H1 (cell line): ENCODE results near the gene ZDHHC3. TPM values are rescaled to one million over a fixed set of nuclear protein-coding genes. Genes with fewer than 3 reads are reported as not detected.

Experiments used
- CTCF ChIA-PET: fragments of 300-600 bp; sonication (Branson Sonifier 250); formaldehyde crosslinking; loops from one replicate; lab custom pipeline; 2021; ENCODE audit not compliant: partially characterized antibody; lab: Charles Lee
- POLR2A ChIA-PET: fragments of 300-600 bp; sonication (Branson Sonifier 250); formaldehyde crosslinking; loops from one replicate; lab custom pipeline; 2021; ENCODE audit warnings: inconsistent platforms; ENCODE audit not compliant: partially characterized antibody; lab: Charles Lee
- DNase-seq, 2 experiments: peaks; one replicate each; pipeline versions ENCODE4 v3.0.0 to v3.0.0-alpha.2; 2010 to 2022; ENCODE audit warnings: low spot score in 2 of 2, low read depth in 1 of 2, mixed read lengths in 1 of 2
- FAIRE-seq: peaks from 2 replicates; lab custom pipeline; 2011; peaks lifted over from hg19 to GRCh38; lab: Jason Lieb, UNC
- H2AFZ ChIP-seq: 2 replicates; pipeline ENCODE4 v1.8.1; 2012; ENCODE audit warnings: low read length, inconsistent platforms
- H2AK5ac ChIP-seq: 2 replicates; pipeline ENCODE4 v1.6.1; 2013; ENCODE audit warnings: low read depth, low read length
- H2BK120ac ChIP-seq: replicated peaks from 2 replicates; pipeline ENCODE3; 2013; ENCODE audit warnings: low read depth, low read length, inconsistent platforms
- H2BK12ac ChIP-seq: 2 replicates; pipeline ENCODE4 v1.6.1; 2013; ENCODE audit warnings: low read depth, low read length
- H2BK15ac ChIP-seq: 2 replicates; pipeline ENCODE4 v1.6.1; 2013; ENCODE audit warnings: low read length
- H2BK20ac ChIP-seq: 2 replicates; pipeline ENCODE4 v1.6.1; 2013; ENCODE audit warnings: low read length
- H2BK5ac ChIP-seq: 2 replicates; pipeline ENCODE4 v1.6.1; 2013; ENCODE audit warnings: low read depth, low read length
- H3K14ac ChIP-seq: 2 replicates; pipeline ENCODE4 v1.6.1; 2013; ENCODE audit warnings: inconsistent platforms; ENCODE audit not compliant: insufficient read length
- H3K18ac ChIP-seq: 2 replicates; pipeline ENCODE4 v1.6.1; 2013; ENCODE audit warnings: low read length; ENCODE audit errors: extremely low read depth
- H3K23ac ChIP-seq: 2 replicates; pipeline ENCODE4 v1.6.1; 2013; ENCODE audit warnings: inconsistent platforms; ENCODE audit not compliant: insufficient read length
- H3K23me2 ChIP-seq: 2 replicates; pipeline ENCODE4 v1.6.1; 2013; ENCODE audit warnings: low read depth, low read length
- H3K27ac ChIP-seq: 2 replicates; pipeline ENCODE4 v1.6.1; 2011; ENCODE audit warnings: low read depth, low read length, inconsistent platforms
- H3K27me3 ChIP-seq, 4 experiments: replicated peaks in 1 of 4; 1 replicate in 1 of 4; 2 replicates in 3 of 4; pipeline versions ENCODE4 v1.6.1 to v1.8.1; 2011 to 2013; ENCODE audit warnings: low read length in 3 of 4, mild to moderate bottlenecking in 3 of 4, inconsistent platforms in 2 of 4, mixed read lengths in 2 of 4, moderate library complexity in 1 of 4; ENCODE audit not compliant: control insufficient read depth in 3 of 4, insufficient read depth in 3 of 4; ENCODE audit errors: extremely low read depth in 1 of 4
- H3K36me3 ChIP-seq, 4 experiments: 2 replicates each; pipeline versions ENCODE4 v1.6.1 to v1.8.1; 2011 to 2013; ENCODE audit warnings: mild to moderate bottlenecking in 4 of 4, low read length in 3 of 4, moderate library complexity in 2 of 4, control low read depth in 1 of 4, inconsistent platforms in 1 of 4; ENCODE audit not compliant: insufficient read depth in 4 of 4, control insufficient read depth in 2 of 4
- H3K4ac ChIP-seq: replicated peaks from 2 replicates; pipeline ENCODE3; 2013; ENCODE audit warnings: low read length, low read depth, mixed read lengths, inconsistent platforms; ENCODE audit not compliant: insufficient read length
- H3K4me1 ChIP-seq, 4 experiments: replicated peaks in 1 of 4; 1 replicate in 1 of 4; 2 replicates in 3 of 4; pipeline versions ENCODE4 v1.6.1 to v1.8.1; 2011 to 2013; ENCODE audit warnings: low read length in 3 of 4, inconsistent platforms in 2 of 4, mixed read lengths in 1 of 4; ENCODE audit not compliant: insufficient read depth in 4 of 4, control insufficient read depth in 3 of 4
- H3K4me2 ChIP-seq, 2 experiments: 2 replicates each; pipeline versions ENCODE4 v1.6.1 to v1.8.1; 2011 to 2013; ENCODE audit warnings: low read depth in 2 of 2, low read length in 2 of 2, control low read depth in 1 of 2, inconsistent platforms in 1 of 2, mild to moderate bottlenecking in 1 of 2; ENCODE audit not compliant: insufficient read depth in 1 of 2
- H3K4me3 ChIP-seq, 4 experiments: fragments of 200-600, 300-600 bp in 1 of 4; sonication (generic), shearing (Covaris generic), sonication (Bioruptor Twin) in 1 of 4; 2 replicates each; pipeline versions ENCODE4 v1.5.1 to v1.8.1; 2011 to 2016; ENCODE audit warnings: low read length in 4 of 4, low read depth in 3 of 4, control low read depth in 2 of 4, inconsistent platforms in 2 of 4, mild to moderate bottlenecking in 2 of 4, mixed read lengths in 1 of 4, moderate library complexity in 1 of 4; ENCODE audit not compliant: insufficient read depth in 2 of 4; ENCODE audit errors: extremely low read depth in 1 of 4
- H3K56ac ChIP-seq: replicated peaks from 2 replicates; pipeline ENCODE3; 2013; ENCODE audit warnings: low read depth, mild to moderate bottlenecking, mixed read lengths, low read length, inconsistent platforms; ENCODE audit not compliant: insufficient read length
- H3K79me1 ChIP-seq: 2 replicates; pipeline ENCODE4 v1.6.1; 2013; ENCODE audit warnings: low read depth, low read length, control low read depth
- H3K79me2 ChIP-seq, 2 experiments: 2 replicates each; pipeline versions ENCODE4 v1.6.1 to v1.8.1; 2012 to 2013; ENCODE audit warnings: low read length in 2 of 2, mild to moderate bottlenecking in 2 of 2, inconsistent platforms in 1 of 2; ENCODE audit not compliant: insufficient read depth in 2 of 2, control insufficient read depth in 1 of 2
- H3K9ac ChIP-seq, 4 experiments: replicated peaks in 1 of 4; 1 replicate in 1 of 4; 2 replicates in 3 of 4; pipeline versions ENCODE4 v1.6.1 to v1.8.1; 2011 to 2013; ENCODE audit warnings: low read depth in 3 of 4, low read length in 3 of 4, control low read depth in 2 of 4, mild to moderate bottlenecking in 2 of 4, moderate library complexity in 2 of 4, inconsistent platforms in 1 of 4; ENCODE audit errors: extremely low read depth in 1 of 4
- H3K9me3 ChIP-seq, 2 experiments: 2 replicates each; pipeline versions ENCODE4 v1.6.1 to v1.8.1; 2012 to 2013; ENCODE audit warnings: mild to moderate bottlenecking in 2 of 2, moderate library complexity in 2 of 2, control low read depth in 1 of 2, inconsistent platforms in 1 of 2, low read depth in 1 of 2, low read length in 1 of 2, mixed read lengths in 1 of 2; ENCODE audit not compliant: insufficient read depth in 2 of 2
- H4K20me1 ChIP-seq, 2 experiments: replicated peaks in 1 of 2; 2 replicates each; pipeline versions ENCODE3 to v1.8.1; 2011 to 2013; ENCODE audit warnings: inconsistent platforms in 2 of 2, low read length in 2 of 2, mild to moderate bottlenecking in 1 of 2; ENCODE audit not compliant: insufficient read depth in 2 of 2, control insufficient read depth in 1 of 2
- H4K5ac ChIP-seq: 2 replicates; pipeline ENCODE4 v1.6.1; 2013; ENCODE audit warnings: low read length, low read depth, mixed read lengths, inconsistent platforms; ENCODE audit not compliant: insufficient read length
- H4K8ac ChIP-seq: 2 replicates; pipeline ENCODE4 v1.8.0; 2013; ENCODE audit warnings: mild to moderate bottlenecking, moderate library complexity, low read length, inconsistent platforms; ENCODE audit not compliant: insufficient read depth; ENCODE audit errors: extremely low read depth
- H4K91ac ChIP-seq: replicated peaks from 2 replicates; pipeline ENCODE3; 2013; ENCODE audit warnings: low read length, mixed read lengths, inconsistent platforms; ENCODE audit not compliant: insufficient read length
- ATF3 ChIP-seq: IDR thresholded peaks from 2 replicates; pipeline ENCODE4 v1.6.1; 2011; ENCODE audit warnings: low read depth, mild to moderate bottlenecking, low read length; ENCODE audit not compliant: insufficient read depth
- MAFK ChIP-seq: IDR thresholded peaks from 2 replicates; pipeline ENCODE4 v1.6.1; 2012; ENCODE audit warnings: low read depth, mild to moderate bottlenecking, improper control_type of control experiment, low read length
- SP4 ChIP-seq: IDR thresholded peaks from 2 replicates; pipeline ENCODE4 v1.6.1; 2012; ENCODE audit warnings: low read length, inconsistent platforms
- WGBS, 2 experiments: shearing (Covaris generic) in 1 of 2; methylation state at CpG; one replicate each; pipeline versions ENCODE4 v1.1.6 to v1.1.7; 2013 to 2015; ENCODE audit warnings: low lambda C conversion rate in 2 of 2, mixed read lengths in 2 of 2, inconsistent platforms in 1 of 2, low coverage in 1 of 2, missing lambda C conversion rate in 1 of 2; ENCODE audit not compliant: insufficient replicate concordance in 2 of 2, insufficient coverage in 1 of 2, insufficient read length in 1 of 2; ENCODE audit errors: extremely low coverage in 1 of 2, missing lambda C conversion rate in 1 of 2; 5-methylcytosine and 5-hydroxymethylcytosine counted together
- polyA plus RNA-seq, 7 experiments: library from polyadenylated mRNA; depleted of rRNA in 3 of 7; stranded (reverse) in 5 of 7; unstranded in 2 of 7; fragments of >200 nt in 5 of 7; fragments of 200-250 nt in 2 of 7; gene quantifications; 1 replicate in 5 of 7; 2 replicates in 1 of 7; 4 replicates in 1 of 7; pipeline versions ENCODE4 v1.2.1 to v1.2.3, GENCODE V29; 2011 to 2013; ENCODE audit warnings: missing spikeins in 2 of 7, mixed read lengths in 2 of 7
- total RNA-seq: library from RNA; stranded (reverse); fragmentation: NEBNext Ultra II Directional; extraction: Animal tissue kit (Norgen Biotek cat#: 25700); gene quantifications from 2 replicates; pipeline ENCODE4 v1.2.1, GENCODE V29; 2021

The ZDHHC3 gene
- total and polyA plus RNA-seq, 2 of the 8 experiments (the other 6 are each of a cell fraction or from before 2014, with no cell fraction given), result 77.4 to 88.7 TPM

DNA sequence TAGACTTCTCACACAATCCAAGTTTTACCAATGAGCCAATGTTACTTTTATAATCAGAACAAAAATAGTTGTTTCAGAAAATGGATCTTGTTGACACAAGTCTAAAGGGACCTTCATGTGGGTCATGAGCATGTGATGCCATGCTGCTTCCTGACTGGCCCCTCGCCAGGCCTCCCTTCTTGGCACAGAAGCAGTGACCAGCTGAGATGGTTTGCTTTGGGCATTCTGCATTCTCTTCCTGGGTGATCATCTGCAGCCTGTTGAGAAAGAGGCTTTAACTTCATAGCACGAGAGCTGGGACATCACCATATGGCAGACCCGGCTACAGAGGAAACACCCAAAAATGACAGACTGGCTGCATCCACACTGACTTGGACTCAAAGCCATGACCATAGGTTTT, 55.9 kb downstream of the ZDHHC3 start:
- no peak overlapping the region for H2AFZ ChIP-seq
- no peak overlapping the region for H2BK20ac ChIP-seq
- peaks cover 0 to 1% of the 10 kb centered on the region in 2 experiments for H4K20me1 ChIP-seq
- ChIA-PET CTCF (no interaction called here), POLR2A (interaction anchor here (2.2 kb wide), 1 partner anchor 9 kb away, joined by 5 read pairs; no protein-coding TSS in a partner anchor)
- H3K27me3 ChIP-seq, result no peaks in the 10 kb centered on the region
- H2BK15ac ChIP-seq, result no peak overlapping the region
- DNase-seq, result no peak
- no peaks in the 10 kb centered on the region for H3K79me1 ChIP-seq
- H3K9ac ChIP-seq, result no peak overlapping the region
- H3K4ac ChIP-seq, result no peak overlapping the region
- H3K18ac ChIP-seq, result no peak overlapping the region
- H2BK12ac ChIP-seq, result no peak overlapping the region
- H3K79me2 ChIP-seq, result no peaks in the 10 kb centered on the region
- H3K23ac ChIP-seq, result no peak overlapping the region
- H3K14ac ChIP-seq, result no peak overlapping the region
- H2BK5ac ChIP-seq, result no peak overlapping the region
- 88% methylated on average over 3 of the region's 3 CpGs; no CpG with 5 or more reads in 1 of the 2 experiments for WGBS, 2 experiments
- H2BK120ac ChIP-seq, result no peak overlapping the region
- no peaks in the 10 kb centered on the region for H3K9me3 ChIP-seq
- no peak overlapping the region for H4K91ac ChIP-seq
- no peak overlapping the region for H3K56ac ChIP-seq
- TF ChIP-seq ATF3 (no peak), MAFK (no peak), SP4 (no peak)
- H3K4me1 ChIP-seq, result no peaks in the 10 kb centered on the region
- H3K4me2 ChIP-seq, result no peak overlapping the region
- no peak overlapping the region for H2AK5ac ChIP-seq
- no peak for FAIRE-seq
- no peak overlapping the region for H3K27ac ChIP-seq
- H3K23me2 ChIP-seq, result no peaks in the 10 kb centered on the region
- H4K5ac ChIP-seq, result no peak overlapping the region
- no peak overlapping the region for H3K4me3 ChIP-seq
- peaks cover 0 to 5% (median 3%) of the 10 kb centered on the region in 4 experiments; a peak in 2 of 8 replicates for H3K36me3 ChIP-seq
- no peak overlapping the region for H4K8ac ChIP-seq
